H1 (cell line): ENCODE data around the gene ABCA2. TPM values are rescaled to one million over a fixed set of nuclear protein-coding genes. Genes with fewer than 3 reads are reported as not detected.
A peak's percentile ranks its signal among the peaks of the same experiment; 100 is the strongest.

Experiments
- CTCF ChIA-PET: fragments of 300-600 bp; sonication (Branson Sonifier 250); formaldehyde crosslinking; loops from one replicate; lab custom pipeline; 2021; ENCODE audit not compliant: partially characterized antibody; lab: Charles Lee
- POLR2A ChIA-PET: fragments of 300-600 bp; sonication (Branson Sonifier 250); formaldehyde crosslinking; loops from one replicate; lab custom pipeline; 2021; ENCODE audit warnings: inconsistent platforms; ENCODE audit not compliant: partially characterized antibody; lab: Charles Lee
- DNase-seq, 2 experiments: peaks; one replicate each; pipeline versions ENCODE4 v3.0.0 to v3.0.0-alpha.2; 2010 to 2022; ENCODE audit warnings: low spot score in 2 of 2, low read depth in 1 of 2, mixed read lengths in 1 of 2
- FAIRE-seq: peaks from 2 replicates; lab custom pipeline; 2011; peaks lifted over from hg19 to GRCh38; lab: Jason Lieb, UNC
- H2AFZ ChIP-seq: 2 replicates; pipeline ENCODE4 v1.8.1; 2012; ENCODE audit warnings: low read length, inconsistent platforms
- H2AK5ac ChIP-seq: 2 replicates; pipeline ENCODE4 v1.6.1; 2013; ENCODE audit warnings: low read depth, low read length
- H2BK120ac ChIP-seq: replicated peaks from 2 replicates; pipeline ENCODE3; 2013; ENCODE audit warnings: low read depth, low read length, inconsistent platforms
- H2BK12ac ChIP-seq: 2 replicates; pipeline ENCODE4 v1.6.1; 2013; ENCODE audit warnings: low read depth, low read length
- H2BK15ac ChIP-seq: 2 replicates; pipeline ENCODE4 v1.6.1; 2013; ENCODE audit warnings: low read length
- H2BK20ac ChIP-seq: 2 replicates; pipeline ENCODE4 v1.6.1; 2013; ENCODE audit warnings: low read length
- H2BK5ac ChIP-seq: 2 replicates; pipeline ENCODE4 v1.6.1; 2013; ENCODE audit warnings: low read depth, low read length
- H3K14ac ChIP-seq: 2 replicates; pipeline ENCODE4 v1.6.1; 2013; ENCODE audit warnings: inconsistent platforms; ENCODE audit not compliant: insufficient read length
- H3K18ac ChIP-seq: 2 replicates; pipeline ENCODE4 v1.6.1; 2013; ENCODE audit warnings: low read length; ENCODE audit errors: extremely low read depth
- H3K23ac ChIP-seq: 2 replicates; pipeline ENCODE4 v1.6.1; 2013; ENCODE audit warnings: inconsistent platforms; ENCODE audit not compliant: insufficient read length
- H3K23me2 ChIP-seq: 2 replicates; pipeline ENCODE4 v1.6.1; 2013; ENCODE audit warnings: low read depth, low read length
- H3K27ac ChIP-seq: 2 replicates; pipeline ENCODE4 v1.6.1; 2011; ENCODE audit warnings: low read depth, low read length, inconsistent platforms
- H3K27me3 ChIP-seq, 4 experiments: replicated peaks in 1 of 4; 1 replicate in 1 of 4; 2 replicates in 3 of 4; pipeline versions ENCODE4 v1.6.1 to v1.8.1; 2011 to 2013; ENCODE audit warnings: low read length in 3 of 4, mild to moderate bottlenecking in 3 of 4, inconsistent platforms in 2 of 4, mixed read lengths in 2 of 4, moderate library complexity in 1 of 4; ENCODE audit not compliant: control insufficient read depth in 3 of 4, insufficient read depth in 3 of 4; ENCODE audit errors: extremely low read depth in 1 of 4
- H3K36me3 ChIP-seq, 4 experiments: 2 replicates each; pipeline versions ENCODE4 v1.6.1 to v1.8.1; 2011 to 2013; ENCODE audit warnings: mild to moderate bottlenecking in 4 of 4, low read length in 3 of 4, moderate library complexity in 2 of 4, control low read depth in 1 of 4, inconsistent platforms in 1 of 4; ENCODE audit not compliant: insufficient read depth in 4 of 4, control insufficient read depth in 2 of 4
- H3K4ac ChIP-seq: replicated peaks from 2 replicates; pipeline ENCODE3; 2013; ENCODE audit warnings: low read length, low read depth, mixed read lengths, inconsistent platforms; ENCODE audit not compliant: insufficient read length
- H3K4me1 ChIP-seq, 4 experiments: replicated peaks in 1 of 4; 1 replicate in 1 of 4; 2 replicates in 3 of 4; pipeline versions ENCODE4 v1.6.1 to v1.8.1; 2011 to 2013; ENCODE audit warnings: low read length in 3 of 4, inconsistent platforms in 2 of 4, mixed read lengths in 1 of 4; ENCODE audit not compliant: insufficient read depth in 4 of 4, control insufficient read depth in 3 of 4
- H3K4me2 ChIP-seq, 2 experiments: 2 replicates each; pipeline versions ENCODE4 v1.6.1 to v1.8.1; 2011 to 2013; ENCODE audit warnings: low read depth in 2 of 2, low read length in 2 of 2, control low read depth in 1 of 2, inconsistent platforms in 1 of 2, mild to moderate bottlenecking in 1 of 2; ENCODE audit not compliant: insufficient read depth in 1 of 2
- H3K4me3 ChIP-seq, 4 experiments: fragments of 200-600, 300-600 bp in 1 of 4; sonication (generic), shearing (Covaris generic), sonication (Bioruptor Twin) in 1 of 4; 2 replicates each; pipeline versions ENCODE4 v1.5.1 to v1.8.1; 2011 to 2016; ENCODE audit warnings: low read length in 4 of 4, low read depth in 3 of 4, control low read depth in 2 of 4, inconsistent platforms in 2 of 4, mild to moderate bottlenecking in 2 of 4, mixed read lengths in 1 of 4, moderate library complexity in 1 of 4; ENCODE audit not compliant: insufficient read depth in 2 of 4; ENCODE audit errors: extremely low read depth in 1 of 4
- H3K56ac ChIP-seq: replicated peaks from 2 replicates; pipeline ENCODE3; 2013; ENCODE audit warnings: low read depth, mild to moderate bottlenecking, mixed read lengths, low read length, inconsistent platforms; ENCODE audit not compliant: insufficient read length
- H3K79me1 ChIP-seq: 2 replicates; pipeline ENCODE4 v1.6.1; 2013; ENCODE audit warnings: low read depth, low read length, control low read depth
- H3K79me2 ChIP-seq, 2 experiments: 2 replicates each; pipeline versions ENCODE4 v1.6.1 to v1.8.1; 2012 to 2013; ENCODE audit warnings: low read length in 2 of 2, mild to moderate bottlenecking in 2 of 2, inconsistent platforms in 1 of 2; ENCODE audit not compliant: insufficient read depth in 2 of 2, control insufficient read depth in 1 of 2
- H3K9ac ChIP-seq, 4 experiments: replicated peaks in 1 of 4; 1 replicate in 1 of 4; 2 replicates in 3 of 4; pipeline versions ENCODE4 v1.6.1 to v1.8.1; 2011 to 2013; ENCODE audit warnings: low read depth in 3 of 4, low read length in 3 of 4, control low read depth in 2 of 4, mild to moderate bottlenecking in 2 of 4, moderate library complexity in 2 of 4, inconsistent platforms in 1 of 4; ENCODE audit errors: extremely low read depth in 1 of 4
- H3K9me3 ChIP-seq, 2 experiments: 2 replicates each; pipeline versions ENCODE4 v1.6.1 to v1.8.1; 2012 to 2013; ENCODE audit warnings: mild to moderate bottlenecking in 2 of 2, moderate library complexity in 2 of 2, control low read depth in 1 of 2, inconsistent platforms in 1 of 2, low read depth in 1 of 2, low read length in 1 of 2, mixed read lengths in 1 of 2; ENCODE audit not compliant: insufficient read depth in 2 of 2
- H4K20me1 ChIP-seq, 2 experiments: replicated peaks in 1 of 2; 2 replicates each; pipeline versions ENCODE3 to v1.8.1; 2011 to 2013; ENCODE audit warnings: inconsistent platforms in 2 of 2, low read length in 2 of 2, mild to moderate bottlenecking in 1 of 2; ENCODE audit not compliant: insufficient read depth in 2 of 2, control insufficient read depth in 1 of 2
- H4K5ac ChIP-seq: 2 replicates; pipeline ENCODE4 v1.6.1; 2013; ENCODE audit warnings: low read length, low read depth, mixed read lengths, inconsistent platforms; ENCODE audit not compliant: insufficient read length
- H4K8ac ChIP-seq: 2 replicates; pipeline ENCODE4 v1.8.0; 2013; ENCODE audit warnings: mild to moderate bottlenecking, moderate library complexity, low read length, inconsistent platforms; ENCODE audit not compliant: insufficient read depth; ENCODE audit errors: extremely low read depth
- H4K91ac ChIP-seq: replicated peaks from 2 replicates; pipeline ENCODE3; 2013; ENCODE audit warnings: low read length, mixed read lengths, inconsistent platforms; ENCODE audit not compliant: insufficient read length
- FOSL1 ChIP-seq: IDR thresholded peaks from 2 replicates; pipeline ENCODE4 v1.6.1; 2011; ENCODE audit warnings: mild to moderate bottlenecking, low read depth, low read length, moderate library complexity; ENCODE audit not compliant: insufficient read depth
- WGBS, 2 experiments: shearing (Covaris generic) in 1 of 2; methylation state at CpG; one replicate each; pipeline versions ENCODE4 v1.1.6 to v1.1.7; 2013 to 2015; ENCODE audit warnings: low lambda C conversion rate in 2 of 2, mixed read lengths in 2 of 2, inconsistent platforms in 1 of 2, low coverage in 1 of 2, missing lambda C conversion rate in 1 of 2; ENCODE audit not compliant: insufficient replicate concordance in 2 of 2, insufficient coverage in 1 of 2, insufficient read length in 1 of 2; ENCODE audit errors: extremely low coverage in 1 of 2, missing lambda C conversion rate in 1 of 2; 5-methylcytosine and 5-hydroxymethylcytosine counted together
- polyA plus RNA-seq, 7 experiments: library from polyadenylated mRNA; depleted of rRNA in 3 of 7; stranded (reverse) in 5 of 7; unstranded in 2 of 7; fragments of >200 nt in 5 of 7; fragments of 200-250 nt in 2 of 7; gene quantifications; 1 replicate in 5 of 7; 2 replicates in 1 of 7; 4 replicates in 1 of 7; pipeline versions ENCODE4 v1.2.1 to v1.2.3, GENCODE V29; 2011 to 2013; ENCODE audit warnings: missing spikeins in 2 of 7, mixed read lengths in 2 of 7
- total RNA-seq: library from RNA; stranded (reverse); fragmentation: NEBNext Ultra II Directional; extraction: Animal tissue kit (Norgen Biotek cat#: 25700); gene quantifications from 2 replicates; pipeline ENCODE4 v1.2.1, GENCODE V29; 2021

The ABCA2 gene
- total and polyA plus RNA-seq, 2 of the 8 experiments (the other 6 are each of a cell fraction or from before 2014, with no cell fraction given): 12.5 to 14.3 TPM

DNA sequence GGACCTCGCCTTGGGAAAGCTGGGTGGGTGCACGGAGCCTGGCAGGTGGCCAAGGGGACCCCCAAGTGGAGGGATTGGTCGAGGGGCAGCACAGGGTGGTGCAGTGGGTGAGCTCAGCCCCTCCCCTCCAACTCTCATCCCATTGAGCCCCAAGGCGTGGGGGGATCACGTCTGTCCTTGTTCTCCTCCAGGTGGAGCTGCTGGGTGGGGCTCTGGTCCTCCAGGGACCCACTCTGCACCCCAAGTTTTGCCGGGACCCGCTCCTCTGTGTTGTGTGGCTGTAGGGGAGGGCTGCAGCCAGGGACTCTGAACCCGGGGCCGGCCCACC is 7.4 kb upstream of the ABCA2 start:
- no peak overlapping the region for H2AK5ac ChIP-seq
- peaks cover 0 to 2% (median 0%) of the 10 kb centered on the region in 4 experiments; a peak in 3 of 7 replicates for H3K4me1 ChIP-seq
- H4K20me1 ChIP-seq: peaks cover 2 to 5% of the 10 kb centered on the region in 2 experiments
- H3K79me2 ChIP-seq: no peaks in the 10 kb centered on the region
- H2BK12ac ChIP-seq: no peak overlapping the region
- DNase-seq (no peak), FAIRE-seq (no peak)
- no peak overlapping the region for H2BK20ac ChIP-seq
- no peak overlapping the region for H3K23ac ChIP-seq
- H3K4me2 ChIP-seq: peak overlapping the region in 1 of 2 experiments; percentile 48; a peak in 1 of 4 replicates
- H3K4ac ChIP-seq: no peak overlapping the region
- H3K27me3 ChIP-seq: no peaks in the 10 kb centered on the region; a peak in 3 of 7 replicates
- 39% methylated on average over 9 of the region's 9 CpGs; no CpG with 5 or more reads in 1 of the 2 experiments for WGBS, 2 experiments
- H3K27ac ChIP-seq: no peak overlapping the region
- no peak overlapping the region for H2BK120ac ChIP-seq
- H2BK5ac ChIP-seq: no peak overlapping the region
- H3K79me1 ChIP-seq: no peaks in the 10 kb centered on the region
- no peak overlapping the region for H4K91ac ChIP-seq
- no peak overlapping the region for H2AFZ ChIP-seq
- no peaks in the 10 kb centered on the region for H3K23me2 ChIP-seq
- H4K8ac ChIP-seq: peak overlapping the region; percentile 79; the same call in 1 of the 2 replicates
- CTCF ChIA-PET: interaction anchor here (0.6 to 4.2 kb wide), 65 partner anchors 9 to 333 kb away, joined by 3 to 65 read pairs (median 5); partner anchors contain the start of genes AJM1, ANAPC2, CLIC3 and LCN12
- H3K9me3 ChIP-seq: no peaks in the 10 kb centered on the region
- no peak overlapping the region for H3K9ac ChIP-seq
- H3K36me3 ChIP-seq: peaks cover 0 to 3% (median 0%) of the 10 kb centered on the region in 4 experiments; a peak in 1 of 8 replicates
- H3K18ac ChIP-seq: no peak overlapping the region
- H3K14ac ChIP-seq: no peak overlapping the region
- no peak overlapping the region; a peak in 1 of 8 replicates for H3K4me3 ChIP-seq
- POLR2A ChIA-PET: interaction anchor here (0.6 to 1.8 kb wide), 3 partner anchors 20 to 249 kb away, joined by 3 to 5 read pairs (median 4); no protein-coding TSS in a partner anchor
- no peak overlapping the region for H2BK15ac ChIP-seq
- TF ChIP-seq FOSL1: no peak
- TF ChIP-seq, all 59 proteins: peak for 0
- Histone ChIP-seq H3K56ac (no peak overlapping the region), H4K5ac (no peak overlapping the region)
